Measurements from ENCODE around the gene GPR25. TPM values are rescaled to one million over a fixed set of nuclear protein-coding genes. Genes with fewer than 3 reads are reported as not detected.
A peak's percentile ranks its signal among the peaks of the same experiment; 100 is the strongest.

Gene GPR25
- total RNA-seq, 1 donor from 2014 or later = not detected

GRCh38 chr1:200866521-200866920, 6.3 kb upstream of the GPR25 start:
- TF ChIP-seq CTCF (IDR thresholded peaks at IDR 0.05; ENCODE audit: borderline replicate concordance) = no peak
- intact Hi-C loops (cut with micrococcal nuclease) = no loop called here
- Histone ChIP-seq H3K27ac (replicated peaks) (no peak overlapping the region), H3K4me3 (no peak overlapping the region), H3K9me3 (replicated peaks) (no peaks in the 10 kb centered on the region), H3K27me3 (ENCODE audit: low read depth) (peaks cover 28% of the 10 kb centered on the region), H3K4me1 (peaks cover 10% of the 10 kb centered on the region), H3K36me3 (peaks cover 15% of the 10 kb centered on the region)
- DNase-seq = no peak

GRCh38 chr1:200867018-200867811, 5.6 kb upstream of the GPR25 start:
- H3K27ac ChIP-seq (replicated peaks) = no peak overlapping the region

GRCh38 chr1:200869376-200869752, 3.4 kb upstream of the GPR25 start:
- H3K27ac ChIP-seq (replicated peaks) = no peak overlapping the region
- H3K36me3 ChIP-seq = no peaks in the 10 kb centered on the region
- peaks cover 56% of the 10 kb centered on the region for H3K27me3 ChIP-seq (ENCODE audit: low read depth)
- no peaks in the 10 kb centered on the region for H3K9me3 ChIP-seq (replicated peaks)
- no peak for DNase-seq
- no peak for TF ChIP-seq CTCF (IDR thresholded peaks at IDR 0.05; ENCODE audit: borderline replicate concordance)
- peaks cover 23% of the 10 kb centered on the region for H3K4me1 ChIP-seq
- intact Hi-C loops (cut with micrococcal nuclease) = no loop called here
- no peak overlapping the region for H3K4me3 ChIP-seq

More at GRCh38 chr1:200867018-200867811, 5.6 kb upstream of the GPR25 start:
- intact Hi-C loops (cut with micrococcal nuclease) = no loop called here
- no peaks in the 10 kb centered on the region for H3K9me3 ChIP-seq (replicated peaks)
- peaks cover 15% of the 10 kb centered on the region for H3K36me3 ChIP-seq
- TF ChIP-seq CTCF (IDR thresholded peaks at IDR 0.05; ENCODE audit: borderline replicate concordance) = no peak
- no peak overlapping the region for H3K4me3 ChIP-seq
- DNase-seq = peak; percentile 29
- H3K4me1 ChIP-seq = peaks cover 10% of the 10 kb centered on the region
- peaks cover 35% of the 10 kb centered on the region for H3K27me3 ChIP-seq (ENCODE audit: low read depth)

GRCh38 chr1:200869753-200870391, 2.9 kb upstream of the GPR25 start:
- Histone ChIP-seq H3K27me3 (ENCODE audit: low read depth) (peaks cover 61% of the 10 kb centered on the region), H3K4me1 (peaks cover 23% of the 10 kb centered on the region), H3K27ac (replicated peaks) (no peak overlapping the region), H3K4me3 (no peak overlapping the region), H3K36me3 (no peaks in the 10 kb centered on the region), H3K9me3 (replicated peaks) (no peaks in the 10 kb centered on the region)
- no peak for TF ChIP-seq CTCF (IDR thresholded peaks at IDR 0.05; ENCODE audit: borderline replicate concordance)
- intact Hi-C loops (cut with micrococcal nuclease) = no loop called here
- DNase-seq = no peak

- H3K4me3 ChIP-seq = peak overlapping the region; percentile 56
- no peaks in the 10 kb centered on the region for H3K9me3 ChIP-seq (replicated peaks)
- intact Hi-C loops (cut with micrococcal nuclease) = no loop called here
- H3K36me3 ChIP-seq = no peaks in the 10 kb centered on the region
- no peak for TF ChIP-seq CTCF (IDR thresholded peaks at IDR 0.05; ENCODE audit: borderline replicate concordance)
- DNase-seq = no peak
- no peak overlapping the region for H3K27ac ChIP-seq (replicated peaks)
- peaks cover 13% of the 10 kb centered on the region for H3K4me1 ChIP-seq
- H3K27me3 ChIP-seq (ENCODE audit: low read depth) = peaks cover 94% of the 10 kb centered on the region
Measured at GRCh38 chr1:200873116-200873670, 412 bp downstream of the GPR25 start.

Measured in left ventricle myocardium inferior (tissue), 1 donor.